MCF 10A (cell line): ENCODE measurements around the gene RASGEF1C. TPM values are rescaled to one million over a fixed set of nuclear protein-coding genes. Genes with fewer than 3 reads are reported as not detected.

ENCODE experiments used
- BruUV-seq: library from RNA; stranded (reverse); fragments of 400-500 nt; replicated peaks from 2 replicates; lab custom pipeline; 2021; lab: Mats Ljungman, UMichigan
- CTCF ChIA-PET: fragments of 300-600 bp; sonication (Branson Sonifier 250); formaldehyde crosslinking; extraction: SDS; loops from one replicate; lab custom pipeline; 2021; ENCODE audit warnings: antibody characterized with exemption, inconsistent platforms; lab: Yijun Ruan, JAX
- POLR2A ChIA-PET: fragments of 300-600, 350-650 bp; sonication (Branson Sonifier 250); formaldehyde crosslinking; extraction: SDS; loops from one replicate; lab custom pipeline; 2020; ENCODE audit warnings: antibody characterized with exemption, inconsistent platforms; lab: Yijun Ruan, JAX
- DNase-seq: peaks from one replicate; pipeline ENCODE4 v3.0.0-alpha.2; 2018; ENCODE audit not compliant: unreplicated experiment
- H3K27ac Mint-ChIP-seq: one replicate; pipeline ENCODE4 v1.8.0; 2022; ENCODE audit warnings: mild to moderate bottlenecking, low read depth, mixed read lengths; ENCODE audit not compliant: unreplicated experiment
- H3K27me3 Mint-ChIP-seq: one replicate; pipeline ENCODE4 v1.8.0; 2022; ENCODE audit warnings: mixed read lengths; ENCODE audit not compliant: insufficient read depth, unreplicated experiment
- H3K36me3 Mint-ChIP-seq: one replicate; pipeline ENCODE4 v1.8.0; 2022; ENCODE audit warnings: mild to moderate bottlenecking, moderate library complexity, mixed read lengths; ENCODE audit not compliant: insufficient read depth, unreplicated experiment
- H3K4me1 Mint-ChIP-seq: one replicate; pipeline ENCODE4 v1.8.0; 2022; ENCODE audit warnings: mixed read lengths; ENCODE audit not compliant: insufficient read depth, unreplicated experiment
- H3K4me3 Mint-ChIP-seq: one replicate; pipeline ENCODE4 v1.8.0; 2022; ENCODE audit warnings: mild to moderate bottlenecking, moderate library complexity, mixed read lengths; ENCODE audit not compliant: unreplicated experiment
- H3K9me3 Mint-ChIP-seq: one replicate; pipeline ENCODE4 v1.8.0; 2022; ENCODE audit warnings: mixed read lengths; ENCODE audit not compliant: unreplicated experiment
- intact Hi-C: fragments of 100-400 bp; cut with micrococcal nuclease; formaldehyde crosslinking; loops from 2 replicates; pipeline ENCODE4 v1.14.1; 2022
- total RNA-seq: library from RNA; stranded (reverse); gene quantifications from 2 replicates; pipeline ENCODE4 v1.2.3, GENCODE V29; 2022
- TF ChIP-seq, protein P1 (sequence below): fragments of 200-600 bp; IDR thresholded peaks from one replicate; pipeline ENCODE4 v1.8.0; 2022; ENCODE audit warnings: antibody characterized with exemption, mild to moderate bottlenecking; ENCODE audit not compliant: unreplicated experiment

Gene RASGEF1C
- total RNA-seq, 1 experiment from 2014 or later, result not detected

GRCh38 chr5:180056153-180056552, 152.9 kb downstream of the RASGEF1C start:
- ChIA-PET CTCF (no interaction called here), POLR2A (interaction anchor here (0.9 kb wide), 1 partner anchor 15 kb away, joined by 4 read pairs; no protein-coding TSS in a partner anchor)
- no peaks in the 10 kb centered on the region for H3K27me3 Mint-ChIP-seq
- no peak for DNase-seq
- H3K9me3 Mint-ChIP-seq, result no peaks in the 10 kb centered on the region
- no TSS peak for BruUV-seq
- no peak overlapping the region for H3K4me3 Mint-ChIP-seq
- peaks cover 9% of the 10 kb centered on the region for H3K4me1 Mint-ChIP-seq
- no peak overlapping the region for H3K27ac Mint-ChIP-seq
- TF ChIP-seq, protein P1, sequence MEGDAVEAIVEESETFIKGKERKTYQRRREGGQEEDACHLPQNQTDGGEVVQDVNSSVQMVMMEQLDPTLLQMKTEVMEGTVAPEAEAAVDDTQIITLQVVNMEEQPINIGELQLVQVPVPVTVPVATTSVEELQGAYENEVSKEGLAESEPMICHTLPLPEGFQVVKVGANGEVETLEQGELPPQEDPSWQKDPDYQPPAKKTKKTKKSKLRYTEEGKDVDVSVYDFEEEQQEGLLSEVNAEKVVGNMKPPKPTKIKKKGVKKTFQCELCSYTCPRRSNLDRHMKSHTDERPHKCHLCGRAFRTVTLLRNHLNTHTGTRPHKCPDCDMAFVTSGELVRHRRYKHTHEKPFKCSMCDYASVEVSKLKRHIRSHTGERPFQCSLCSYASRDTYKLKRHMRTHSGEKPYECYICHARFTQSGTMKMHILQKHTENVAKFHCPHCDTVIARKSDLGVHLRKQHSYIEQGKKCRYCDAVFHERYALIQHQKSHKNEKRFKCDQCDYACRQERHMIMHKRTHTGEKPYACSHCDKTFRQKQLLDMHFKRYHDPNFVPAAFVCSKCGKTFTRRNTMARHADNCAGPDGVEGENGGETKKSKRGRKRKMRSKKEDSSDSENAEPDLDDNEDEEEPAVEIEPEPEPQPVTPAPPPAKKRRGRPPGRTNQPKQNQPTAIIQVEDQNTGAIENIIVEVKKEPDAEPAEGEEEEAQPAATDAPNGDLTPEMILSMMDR, result no peak
- intact Hi-C loops, result no loop called here
- H3K36me3 Mint-ChIP-seq, result no peaks in the 10 kb centered on the region

DNA sequence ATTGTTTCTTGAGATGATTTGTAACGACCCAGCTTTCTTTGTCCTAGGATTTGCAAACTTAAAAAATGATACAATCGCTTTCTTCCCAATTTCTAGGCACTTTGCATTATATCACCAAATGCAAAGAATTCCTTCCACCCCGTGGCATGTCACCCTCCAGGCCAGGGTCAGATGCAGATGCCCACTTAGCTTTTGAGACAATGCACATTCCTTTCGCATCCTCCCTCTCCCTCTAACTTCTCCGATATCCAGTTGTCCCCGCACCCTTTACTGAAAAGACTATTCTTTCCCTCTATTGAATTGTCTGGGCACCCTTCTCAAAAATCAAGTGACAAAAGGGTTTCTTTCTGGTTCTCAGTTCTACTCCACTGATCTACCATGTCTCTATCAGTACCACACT, 154.8 kb downstream of the RASGEF1C start:
- H3K9me3 Mint-ChIP-seq, result no peaks in the 10 kb centered on the region
- no peaks in the 10 kb centered on the region for H3K36me3 Mint-ChIP-seq
- CTCF ChIA-PET, result interaction anchor here (0.6 kb wide), 1 partner anchor 411 kb away, joined by 4 read pairs; no protein-coding TSS in a partner anchor
- peaks cover 9% of the 10 kb centered on the region for H3K4me1 Mint-ChIP-seq
- BruUV-seq, result no TSS peak
- TF ChIP-seq, protein P1, result no peak
- no peak for DNase-seq
- H3K27ac Mint-ChIP-seq, result no peak overlapping the region
- no peaks in the 10 kb centered on the region for H3K27me3 Mint-ChIP-seq
- POLR2A ChIA-PET, result interaction anchor here (0.6 kb wide), 1 partner anchor 431 kb away, joined by 4 read pairs; no protein-coding TSS in a partner anchor
- intact Hi-C loops, result no loop called here
- no peak overlapping the region for H3K4me3 Mint-ChIP-seq

- Mint-ChIP-seq H3K4me1 (peaks cover 9% of the 10 kb centered on the region), H3K27ac (no peak overlapping the region), H3K27me3 (no peaks in the 10 kb centered on the region), H3K36me3 (no peaks in the 10 kb centered on the region), H3K4me3 (no peak overlapping the region), H3K9me3 (no peaks in the 10 kb centered on the region)
- TF ChIP-seq, protein P1, result no peak
- no TSS peak for BruUV-seq
- intact Hi-C loops, result no loop called here
- DNase-seq, result no peak
- CTCF ChIA-PET, result interaction anchor here (0.5 to 1.2 kb wide), 3 partner anchors 91 to 147 kb away, joined by 3 to 4 read pairs (median 4); no protein-coding TSS in a partner anchor
- POLR2A ChIA-PET, result interaction anchor here (0.8 kb wide), 1 partner anchor 18 kb away, joined by 3 read pairs; no protein-coding TSS in a partner anchor
Observed at GRCh38 chr5:180053061-180053602, 155.9 kb downstream of the RASGEF1C start.

GRCh38 chr5:180052211-180052818, 156.7 kb downstream of the RASGEF1C start:
- no peaks in the 10 kb centered on the region for H3K27me3 Mint-ChIP-seq
- DNase-seq, result no peak
- TF ChIP-seq, protein P1, result no peak
- H3K36me3 Mint-ChIP-seq, result no peaks in the 10 kb centered on the region
- CTCF ChIA-PET, result interaction anchor here (0.6 to 1.2 kb wide), 2 partner anchors 92 to 144 kb away, joined by 4 read pairs; no protein-coding TSS in a partner anchor
- BruUV-seq, result no TSS peak
- H3K9me3 Mint-ChIP-seq, result no peaks in the 10 kb centered on the region
- POLR2A ChIA-PET, result interaction anchor here (0.5 to 1.1 kb wide), 2 partner anchors 13 to 44 kb away, joined by 3 read pairs; no protein-coding TSS in a partner anchor
- H3K4me3 Mint-ChIP-seq, result no peak overlapping the region
- no peak overlapping the region for H3K27ac Mint-ChIP-seq
- peaks cover 9% of the 10 kb centered on the region for H3K4me1 Mint-ChIP-seq
- intact Hi-C loops, result no loop called here
